ENCODE results near the gene MYO1D.

The MYO1D gene

GRCh38 chr17:32504166-32504990 is 372.5 kb downstream of the MYO1D start:
- no peak for DNase-seq (ENCODE audit: low spot score)

DNA sequence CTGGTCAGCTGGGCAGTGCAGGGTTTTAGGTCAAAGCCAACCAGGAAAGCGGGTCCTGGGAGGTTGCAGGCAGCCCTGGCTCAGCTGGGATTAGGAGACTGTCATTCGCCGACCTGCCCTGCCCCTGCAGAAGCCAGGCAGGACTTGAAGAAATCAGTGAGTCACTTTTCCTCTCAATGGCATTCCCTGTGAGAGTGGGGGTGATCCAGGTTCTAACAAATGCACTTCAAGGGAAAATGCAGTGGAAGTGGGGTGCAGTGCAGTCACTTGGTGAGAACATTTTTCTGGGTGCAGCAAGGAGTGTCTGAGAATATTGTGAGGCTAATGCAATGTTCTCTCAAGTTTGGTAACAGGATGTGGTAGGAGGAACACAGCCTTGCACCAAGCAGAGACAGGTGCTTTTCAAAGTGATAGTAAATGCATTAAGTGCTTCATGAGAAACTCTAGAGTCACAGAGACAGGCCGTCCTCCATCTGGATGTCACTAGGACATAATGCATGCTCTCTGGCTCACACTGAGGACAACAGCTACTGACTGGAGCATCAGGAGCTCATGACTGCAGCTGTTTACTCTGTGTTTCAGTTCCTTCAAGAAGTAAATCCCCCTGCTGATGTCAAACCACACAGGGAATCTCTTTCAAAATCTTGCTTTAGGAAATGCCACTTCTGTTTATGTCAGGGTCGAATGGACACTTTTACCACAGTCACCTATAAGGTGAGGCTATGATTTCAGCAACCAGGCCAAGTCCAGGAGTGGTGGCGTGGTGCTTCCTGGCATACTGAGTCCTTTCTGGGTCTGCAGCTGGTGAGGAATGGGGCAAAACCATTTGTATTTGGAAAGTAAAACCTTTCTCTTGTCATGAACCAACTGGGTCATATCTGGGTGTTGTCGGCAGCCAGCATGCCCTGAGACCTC is 373.4 kb downstream of the MYO1D start:
- DNase-seq (ENCODE audit: low spot score) = no peak

- DNase-seq (ENCODE audit: low spot score) = no peak
Measured at GRCh38 chr17:32502710-32503109, 374.2 kb downstream of the MYO1D start.

DNA sequence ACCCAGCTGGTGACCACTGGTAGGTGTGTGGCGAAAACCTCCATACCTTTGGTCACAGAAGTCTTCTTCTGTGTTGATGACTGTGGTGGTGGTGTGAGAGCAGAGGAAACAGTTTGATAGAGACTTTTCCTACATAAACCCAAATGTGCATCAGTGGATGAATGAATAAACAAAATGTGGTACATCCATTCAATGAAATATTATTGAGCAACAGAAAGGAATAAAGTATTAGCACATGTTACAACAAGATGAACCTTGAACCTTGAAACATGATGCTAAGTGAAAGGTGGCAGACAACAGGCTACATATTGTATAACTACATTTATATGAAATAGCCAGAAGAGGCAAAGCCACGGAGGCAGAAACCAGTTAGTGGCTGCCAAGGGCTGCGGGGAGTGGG is 374.9 kb downstream of the MYO1D start:
- DNase-seq (ENCODE audit: low spot score) = no peak

DNA sequence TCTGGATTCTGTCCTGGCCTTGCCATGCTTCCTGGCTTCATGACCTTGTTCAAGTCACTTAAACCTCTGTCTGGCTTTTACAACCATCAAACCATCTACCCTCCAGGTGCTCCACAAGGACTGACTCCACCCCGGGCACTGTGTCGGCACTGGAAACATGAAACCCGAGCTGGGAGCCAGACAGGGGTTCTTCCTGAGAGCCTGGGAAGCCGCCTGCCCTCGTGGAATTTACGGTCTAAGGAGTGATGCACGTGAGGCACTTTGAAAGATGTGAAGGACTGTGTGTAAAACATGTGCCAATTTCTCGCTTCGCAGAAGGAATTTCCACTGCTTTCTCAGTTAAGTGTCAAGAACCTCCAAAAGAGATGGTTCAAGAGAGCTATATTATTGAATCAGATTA is 378.5 kb downstream of the MYO1D start:
- no peak for DNase-seq (ENCODE audit: low spot score)

DNA sequence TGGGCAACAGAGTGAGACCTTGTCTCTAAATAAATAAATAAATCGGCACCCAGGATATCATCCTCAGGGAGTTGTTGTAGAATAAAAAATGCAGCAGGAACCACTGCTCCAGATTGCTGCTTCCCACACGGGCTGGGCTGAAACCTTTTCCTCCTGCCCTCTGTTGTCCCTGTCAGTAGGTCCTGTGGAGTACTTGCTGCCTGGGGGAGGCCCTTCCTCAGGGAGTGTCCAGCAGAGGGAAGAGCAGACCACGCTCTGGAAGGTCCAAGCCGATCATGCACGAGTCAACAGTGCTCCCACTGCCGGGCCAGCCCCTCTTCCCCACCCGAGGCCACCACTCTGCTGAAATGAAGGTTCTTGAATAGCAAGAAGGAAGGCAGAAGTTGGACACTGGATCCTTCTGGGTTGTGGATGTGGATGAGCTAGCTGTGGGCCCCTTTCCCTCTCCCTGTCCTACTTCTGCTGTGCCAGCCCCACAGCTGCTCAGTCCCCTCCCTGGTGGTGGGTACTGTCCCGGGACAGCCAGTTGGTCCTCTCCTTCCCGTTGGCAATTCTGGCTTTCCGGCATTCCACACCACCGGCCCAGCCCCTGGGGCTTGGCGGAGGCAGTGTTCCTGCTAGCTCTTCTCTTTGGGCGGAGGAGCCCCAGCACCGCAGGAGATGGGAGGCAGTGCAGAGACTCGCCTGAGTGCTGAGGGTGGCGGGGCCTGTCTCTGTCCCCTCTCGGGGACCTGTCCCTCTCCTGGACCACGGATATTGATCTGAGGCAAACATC is 379.3 kb downstream of the MYO1D start:
- DNase-seq (ENCODE audit: low spot score) = no peak

- DNase-seq (ENCODE audit: low spot score) = no peak
Measured at GRCh38 chr17:32496395-32497073, 380.4 kb downstream of the MYO1D start.

GRCh38 chr17:32495359-32496231 is 381.3 kb downstream of the MYO1D start:
- no peak for DNase-seq (ENCODE audit: low spot score)

DNA sequence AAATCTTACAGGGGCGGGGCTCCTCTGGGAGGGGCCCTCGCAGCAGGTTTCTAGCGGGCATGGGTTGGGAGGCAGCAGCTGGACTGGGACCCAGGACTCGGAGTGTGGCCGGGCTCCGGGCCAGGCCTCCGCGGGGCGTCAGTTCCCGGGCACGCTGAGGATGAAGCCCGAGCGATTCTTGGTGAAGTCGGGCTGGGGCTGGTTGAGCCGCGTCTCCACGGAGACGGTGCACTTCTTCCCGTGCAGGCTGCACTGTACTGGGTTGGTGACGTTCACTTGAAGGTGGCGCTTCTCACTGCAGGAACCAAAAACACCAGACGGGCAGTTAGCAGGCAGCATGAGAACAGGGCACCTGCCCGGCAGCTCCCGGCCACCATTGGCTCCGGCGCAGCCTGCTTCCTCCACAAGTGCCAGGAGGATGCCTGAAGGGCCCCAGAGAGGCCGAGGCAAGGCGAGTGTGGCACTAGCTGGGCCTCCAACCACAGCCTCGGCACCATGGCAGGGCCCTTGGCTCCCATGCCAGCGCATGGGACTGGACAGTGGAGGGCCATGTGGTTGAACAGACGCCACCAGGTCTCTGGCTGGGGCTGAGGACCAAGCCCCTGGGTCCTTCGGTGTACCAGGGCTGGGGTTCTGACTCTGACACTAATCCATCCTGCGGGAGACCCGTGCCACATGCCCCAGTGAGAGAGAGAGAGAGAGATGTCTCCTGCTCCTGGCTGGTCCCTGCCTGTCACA is 382.1 kb downstream of the MYO1D start:
- DNase-seq (ENCODE audit: low spot score) = no peak

DNA sequence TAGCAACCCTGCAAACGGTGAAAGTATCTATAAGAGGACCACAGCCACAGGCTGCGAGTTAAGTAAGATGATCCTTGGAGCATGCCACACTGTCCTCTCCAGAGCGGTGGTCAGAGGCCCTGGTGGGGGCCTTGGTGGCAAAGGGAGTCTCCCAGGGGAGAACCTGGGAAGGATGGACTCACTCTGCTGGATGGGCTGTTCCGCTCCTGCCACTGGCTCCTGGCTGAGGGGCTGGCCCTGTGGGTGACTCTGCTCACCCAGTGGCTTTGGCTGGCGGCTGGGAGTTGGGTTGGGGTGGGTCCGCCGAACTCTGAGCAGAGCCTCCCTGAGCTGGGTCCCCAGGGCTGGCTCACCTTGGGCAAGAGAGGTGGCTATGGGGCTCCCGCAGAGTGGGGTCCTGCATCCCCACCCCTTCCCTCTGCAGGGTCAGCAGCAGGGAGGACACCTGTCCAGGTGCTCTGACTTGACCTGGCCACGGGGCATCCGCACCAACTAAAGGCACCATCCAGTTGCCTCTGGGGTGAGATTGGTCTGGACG is 382.9 kb downstream of the MYO1D start:
- DNase-seq (ENCODE audit: low spot score) = no peak

- no peak for DNase-seq (ENCODE audit: low spot score)
Measured at GRCh38 chr17:32493571-32493970, 383.4 kb downstream of the MYO1D start.

DNA sequence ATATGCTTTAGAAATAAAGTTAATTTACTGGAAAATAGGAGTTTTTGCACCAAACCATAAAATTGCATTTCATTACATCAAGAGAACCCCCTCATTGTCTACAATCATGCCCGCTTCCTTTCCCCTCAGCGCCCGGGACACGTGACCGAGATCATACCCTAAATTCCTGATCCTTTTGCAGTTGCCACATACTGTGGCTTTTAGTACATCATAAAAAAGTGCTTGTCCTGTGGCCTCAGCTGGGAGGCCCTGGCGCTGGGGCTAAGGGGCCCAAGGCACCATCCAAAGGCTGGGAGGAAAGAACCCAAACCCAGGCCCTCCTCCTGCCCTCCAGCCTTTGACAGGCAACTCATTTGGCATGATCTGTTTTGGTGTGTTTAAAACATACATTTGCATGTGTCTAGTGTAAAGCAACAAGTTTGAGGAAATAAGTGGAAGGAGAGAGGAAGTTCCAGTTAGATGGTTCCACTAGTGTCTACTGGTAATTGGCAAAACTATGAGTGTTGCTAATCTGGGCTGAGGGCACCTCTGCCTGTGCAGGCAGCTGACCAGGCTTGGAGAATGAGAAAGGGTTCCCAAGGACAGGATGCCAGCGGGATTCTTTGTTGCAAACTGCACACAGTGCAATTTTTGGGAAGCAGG is 384.2 kb downstream of the MYO1D start:
- DNase-seq (ENCODE audit: low spot score) = no peak

- no peak for DNase-seq (ENCODE audit: low spot score)
Measured at GRCh38 chr17:32492264-32492589, 384.7 kb downstream of the MYO1D start.

GRCh38 chr17:32491371-32492263 is 385.3 kb downstream of the MYO1D start:
- DNase-seq (ENCODE audit: low spot score) = no peak

DNA sequence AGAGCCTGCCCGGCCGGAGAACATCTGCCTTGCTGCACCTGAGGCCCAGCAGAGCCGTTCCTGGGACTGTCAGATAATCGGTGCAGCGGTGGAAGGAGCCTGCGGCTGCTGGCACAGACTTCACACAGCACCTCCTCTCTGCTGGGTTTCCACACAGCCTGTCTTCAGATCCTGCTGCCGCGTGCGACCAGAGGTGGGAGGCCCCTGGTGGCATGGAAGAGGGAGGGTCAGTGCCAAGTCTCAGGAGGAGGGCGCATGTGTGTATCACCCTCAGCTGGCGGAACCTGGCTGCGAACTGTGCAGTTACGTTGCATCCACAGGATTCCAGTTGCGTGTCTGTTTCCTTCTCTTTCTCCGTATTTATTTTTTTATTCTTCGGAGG is 386.8 kb downstream of the MYO1D start:
- no peak for DNase-seq (ENCODE audit: low spot score)

GRCh38 chr17:32489320-32490100 is 387.4 kb downstream of the MYO1D start:
- no peak for DNase-seq (ENCODE audit: low spot score)

DNA sequence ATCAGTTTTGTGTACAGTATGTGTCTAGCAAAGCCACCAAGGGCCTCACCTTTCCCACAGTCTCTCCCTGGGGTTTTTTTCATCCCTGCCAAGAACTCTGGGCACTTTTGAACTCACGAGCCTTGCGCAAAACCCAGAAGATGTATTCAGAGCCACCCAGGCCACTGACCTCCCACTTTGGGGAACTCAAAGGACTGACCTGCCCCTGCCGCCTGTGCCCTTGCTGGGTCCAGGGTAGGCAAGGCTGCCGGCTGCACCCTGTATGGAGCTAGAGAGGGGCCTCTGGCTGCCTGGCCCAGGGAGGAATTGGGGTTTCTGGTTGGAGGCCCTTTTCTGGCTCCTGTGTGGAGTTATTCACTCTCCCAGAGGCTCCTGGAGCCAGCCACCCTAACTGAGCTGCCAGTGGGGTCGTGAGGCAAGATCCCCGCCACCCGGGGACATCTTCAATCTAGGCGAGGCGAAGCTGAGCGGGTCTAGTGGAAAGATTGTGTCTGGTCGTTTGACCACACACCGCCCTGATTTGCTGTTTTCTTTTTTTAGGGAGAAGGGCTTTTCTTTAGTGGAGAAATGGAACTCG is 388.2 kb downstream of the MYO1D start:
- DNase-seq (ENCODE audit: low spot score) = no peak
